Smooth muscle cell (in vitro differentiated cells): ENCODE measurements around the gene SNX1. TPM values are rescaled to one million over a fixed set of nuclear protein-coding genes. Genes with fewer than 3 reads are reported as not detected.

Experiments
- DNase-seq: peaks from one replicate; lab custom pipeline; 2025; ENCODE audit not compliant: unreplicated experiment; lab: John Stamatoyannopoulos, UW
- H2AFZ ChIP-seq: fragments of 200-600 bp; sonication (generic); 2 replicates; pipeline ENCODE4 v1.6.0; 2016; ENCODE audit warnings: antibody characterized with exemption, low read depth, mild to moderate bottlenecking
- H3F3A ChIP-seq: fragments of 200-600 bp; sonication (generic); 2 replicates; pipeline ENCODE4 v1.6.0; 2017; ENCODE audit warnings: antibody characterized with exemption, low read depth
- H3K27ac ChIP-seq: fragments of 200-600 bp; sonication (generic); 2 replicates; pipeline ENCODE4 v1.5.1; 2016; ENCODE audit warnings: low read depth, mild to moderate bottlenecking
- H3K27me3 ChIP-seq: fragments of 200-600 bp; sonication (generic); 2 replicates; pipeline ENCODE4 v1.6.1; 2016; ENCODE audit warnings: low read depth, mild to moderate bottlenecking
- H3K36me3 ChIP-seq: fragments of 200-600 bp; sonication (generic); 2 replicates; pipeline ENCODE4 v1.5.1; 2016; ENCODE audit warnings: low read depth
- H3K4me1 ChIP-seq: fragments of 200-600 bp; sonication (generic); 2 replicates; pipeline ENCODE4 v1.5.1; 2016; ENCODE audit warnings: low read depth
- H3K4me2 ChIP-seq: fragments of 200-600 bp; sonication (generic); 2 replicates; pipeline ENCODE4 v1.6.0; 2016; ENCODE audit warnings: mild to moderate bottlenecking
- H3K4me3 ChIP-seq: fragments of 200-600 bp; sonication (generic); 2 replicates; pipeline ENCODE4 v1.5.1; 2016; ENCODE audit warnings: mild to moderate bottlenecking
- H3K79me2 ChIP-seq: fragments of 200-600 bp; sonication (generic); 2 replicates; pipeline ENCODE4 v1.6.0; 2016; ENCODE audit warnings: low read depth, mild to moderate bottlenecking
- H3K9ac ChIP-seq: fragments of 200-600 bp; sonication (generic); 2 replicates; pipeline ENCODE4 v1.6.0; 2016; ENCODE audit warnings: low read depth
- H3K9me3 ChIP-seq: fragments of 200-600 bp; sonication (generic); replicated peaks from 2 replicates; pipeline ENCODE4 v1.5.1; 2016; ENCODE audit warnings: low read depth
- H4K20me1 ChIP-seq: fragments of 200-600 bp; sonication (generic); 2 replicates; pipeline ENCODE4 v1.6.0; 2016; ENCODE audit warnings: low read depth
- CTCF ChIP-seq: fragments of 200-600 bp; sonication (generic); IDR thresholded peaks from 2 replicates; pipeline ENCODE4 v1.5.1; 2017; ENCODE audit warnings: borderline replicate concordance, mild to moderate bottlenecking, antibody characterized with exemption; ENCODE audit not compliant: insufficient read depth, poor library complexity, severe bottlenecking
- WGBS: methylation state at CpG from one replicate; pipeline ENCODE4 v1.1.7; 2016; ENCODE audit warnings: low lambda C conversion rate; 5-methylcytosine and 5-hydroxymethylcytosine counted together
- polyA plus RNA-seq: library from polyadenylated mRNA; unstranded; fragments of >200 nt; fragmentation: Nextera tagmentation; extraction: Ambion mirVana; gene quantifications from 2 replicates; pipeline ENCODE4 v1.2.1, GENCODE V29; 2016
- total RNA-seq: library from RNA; depleted of rRNA; stranded (reverse); fragments of >200 nt; gene quantifications from 2 replicates; pipeline ENCODE4 v1.2.3, GENCODE V29; 2014

SNX1 gene
- total and polyA plus RNA-seq, 2 experiments from 2014 or later, result 33.8 to 41.2 TPM

- no peaks in the 10 kb centered on the region for H3K9me3 ChIP-seq
- no peaks in the 10 kb centered on the region for H3F3A ChIP-seq
- no peaks in the 10 kb centered on the region for H3K79me2 ChIP-seq
- H2AFZ ChIP-seq, result no peak overlapping the region
- no peaks in the 10 kb centered on the region for H4K20me1 ChIP-seq
- no peak overlapping the region for H3K4me2 ChIP-seq
- TF ChIP-seq CTCF, result no peak
- peaks cover 9% of the 10 kb centered on the region for H3K27me3 ChIP-seq
- H3K27ac ChIP-seq, result no peak overlapping the region
- no peak for DNase-seq
- H3K4me3 ChIP-seq, result no peak overlapping the region
- peaks cover 1% of the 10 kb centered on the region for H3K4me1 ChIP-seq
- H3K9ac ChIP-seq, result no peak overlapping the region
- H3K36me3 ChIP-seq, result no peaks in the 10 kb centered on the region
- WGBS, result 91% methylated on average over 26 of the region's 26 CpGs
Observed at GRCh38 chr15:64146885-64147681, 51.3 kb downstream of the SNX1 start.

DNA sequence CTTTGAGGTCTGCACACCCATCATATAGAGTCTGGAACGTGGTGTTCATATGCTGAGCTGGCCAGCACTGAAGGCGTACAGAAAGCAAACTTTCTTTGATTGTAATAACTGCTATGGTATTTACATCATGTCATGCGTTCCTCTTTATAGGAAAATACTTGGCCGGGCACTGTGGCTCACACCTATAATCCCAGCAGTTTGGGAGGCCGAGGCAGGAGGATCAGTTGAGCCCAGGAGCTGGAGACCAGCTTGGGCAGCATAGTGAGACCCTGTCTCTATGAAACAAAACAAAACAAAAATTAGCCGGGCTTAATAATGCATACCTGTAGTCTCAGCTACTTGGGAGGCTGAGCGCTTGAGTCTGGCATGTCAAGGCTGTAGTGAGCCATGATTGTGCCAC lies 52.4 kb downstream of the SNX1 start:
- Histone ChIP-seq H3K4me3 (no peak overlapping the region), H3K27me3 (peaks cover 19% of the 10 kb centered on the region), H3K36me3 (no peaks in the 10 kb centered on the region), H3K9ac (no peak overlapping the region), H3K27ac (no peak overlapping the region), H3F3A (peaks cover 8% of the 10 kb centered on the region), H3K4me2 (no peak overlapping the region), H4K20me1 (peaks cover 9% of the 10 kb centered on the region), H2AFZ (no peak overlapping the region), H3K4me1 (peaks cover 7% of the 10 kb centered on the region), H3K79me2 (no peaks in the 10 kb centered on the region), H3K9me3 (no peaks in the 10 kb centered on the region)
- DNase-seq, result no peak
- WGBS, result 97% methylated on average over 7 of the region's 7 CpGs
- TF ChIP-seq CTCF, result no peak

- no peak overlapping the region for H3K4me3 ChIP-seq
- no peak overlapping the region for H3K4me2 ChIP-seq
- WGBS, result 82% methylated on average over 3 of the region's 3 CpGs
- no peak overlapping the region for H3K9ac ChIP-seq
- H3K36me3 ChIP-seq, result no peaks in the 10 kb centered on the region
- peaks cover 7% of the 10 kb centered on the region for H3K4me1 ChIP-seq
- no peaks in the 10 kb centered on the region for H3K9me3 ChIP-seq
- H3K79me2 ChIP-seq, result no peaks in the 10 kb centered on the region
- no peak for DNase-seq
- peaks cover 22% of the 10 kb centered on the region for H3K27me3 ChIP-seq
- no peak overlapping the region for H3K27ac ChIP-seq
- H2AFZ ChIP-seq, result no peak overlapping the region
- no peak for TF ChIP-seq CTCF
- H4K20me1 ChIP-seq, result peaks cover 12% of the 10 kb centered on the region
- H3F3A ChIP-seq, result peaks cover 8% of the 10 kb centered on the region
Observed at GRCh38 chr15:64148581-64148980, 52.8 kb downstream of the SNX1 start.

GRCh38 chr15:64149424-64149823 lies 53.6 kb downstream of the SNX1 start:
- H3F3A ChIP-seq, result peaks cover 13% of the 10 kb centered on the region
- H3K79me2 ChIP-seq, result no peaks in the 10 kb centered on the region
- H4K20me1 ChIP-seq, result peaks cover 20% of the 10 kb centered on the region
- no peak overlapping the region for H3K27ac ChIP-seq
- no peak overlapping the region for H3K9ac ChIP-seq
- TF ChIP-seq CTCF, result no peak
- H3K27me3 ChIP-seq, result peaks cover 22% of the 10 kb centered on the region
- H3K4me3 ChIP-seq, result no peak overlapping the region
- H3K36me3 ChIP-seq, result no peaks in the 10 kb centered on the region
- no peak overlapping the region for H2AFZ ChIP-seq
- no peaks in the 10 kb centered on the region for H3K9me3 ChIP-seq
- peaks cover 7% of the 10 kb centered on the region for H3K4me1 ChIP-seq
- DNase-seq, result no peak
- no peak overlapping the region for H3K4me2 ChIP-seq
